CD8-positive, alpha-beta memory T cell (primary cell): ENCODE data around the gene HEXB. TPM values are rescaled to one million over a fixed set of nuclear protein-coding genes. Genes with fewer than 3 reads are reported as not detected.
"Not testable (repeated sequence)": the region's sequence is repeated elsewhere in the genome, so short reads cannot be mapped to it uniquely, and the experiment has no call there.

ENCODE experiments used
- CTCF ChIA-PET: fragments of 350-600 bp; sonication (Branson Sonifier 250); formaldehyde crosslinking; loops from one replicate; lab custom pipeline; 2021; ENCODE audit warnings: antibody characterized with exemption; lab: Charles Lee
- POLR2A ChIA-PET: fragments of 350-600 bp; sonication (Branson Sonifier 250); formaldehyde crosslinking; loops from one replicate; lab custom pipeline; 2021; ENCODE audit warnings: antibody characterized with exemption; lab: Charles Lee
- DNase-seq, 5 donors: peaks; one replicate each; pipeline versions ENCODE4 v3.0.0 to v3.0.0-alpha.2; 2020 to 2022; ENCODE audit warnings: mixed read lengths in 1 of 5
- H3K27ac ChIP-seq: one replicate; pipeline ENCODE4 v1.7.0; 2013; ENCODE audit warnings: low read depth, mild to moderate bottlenecking, low read length, moderate library complexity
- H3K27me3 ChIP-seq: 2 replicates; pipeline ENCODE4 v1.7.0; 2013; ENCODE audit warnings: low read length, mild to moderate bottlenecking; ENCODE audit not compliant: insufficient read depth, poor library complexity, severe bottlenecking
- H3K36me3 ChIP-seq: 2 replicates; pipeline ENCODE4 v1.7.0; 2013; ENCODE audit warnings: mild to moderate bottlenecking, low read length, moderate library complexity; ENCODE audit not compliant: insufficient read depth
- H3K4me1 ChIP-seq: 2 replicates; pipeline ENCODE4 v1.7.0; 2013; ENCODE audit warnings: mild to moderate bottlenecking, low read length, moderate library complexity; ENCODE audit not compliant: insufficient read depth
- H3K4me3 ChIP-seq: 2 replicates; pipeline ENCODE4 v1.7.0; 2013; ENCODE audit warnings: mild to moderate bottlenecking, low read length
- H3K9me3 ChIP-seq: 2 replicates; pipeline ENCODE4 v1.7.0; 2013; ENCODE audit warnings: mild to moderate bottlenecking, low read length
- H3K27ac Mint-ChIP-seq, 8 donors: one replicate each; pipeline ENCODE4 v1.8.0; 2020 to 2021; ENCODE audit warnings: mixed read lengths in 8 of 8, mild to moderate bottlenecking in 6 of 8, inconsistent platforms in 3 of 8, moderate library complexity in 3 of 8
- H3K27me3 Mint-ChIP-seq, 2 donors: one replicate each; pipeline ENCODE4 v1.8.0; 2020 to 2021; ENCODE audit warnings: mixed read lengths in 2 of 2, mild to moderate bottlenecking in 1 of 2, moderate library complexity in 1 of 2
- H3K36me3 Mint-ChIP-seq, 3 donors: one replicate each; pipeline ENCODE4 v1.8.0; 2020 to 2021; ENCODE audit warnings: mixed read lengths in 3 of 3, inconsistent platforms in 1 of 3, mild to moderate bottlenecking in 1 of 3
- H3K4me1 Mint-ChIP-seq, 3 donors: one replicate each; pipeline ENCODE4 v1.8.0; 2020 to 2021; ENCODE audit warnings: mixed read lengths in 3 of 3, inconsistent platforms in 1 of 3, mild to moderate bottlenecking in 1 of 3
- H3K4me3 Mint-ChIP-seq, 7 donors: one replicate each; pipeline ENCODE4 v1.8.0; 2020 to 2021; ENCODE audit warnings: mixed read lengths in 7 of 7, mild to moderate bottlenecking in 6 of 7, moderate library complexity in 4 of 7, inconsistent platforms in 2 of 7
- H3K9me3 Mint-ChIP-seq, 5 donors: one replicate each; pipeline ENCODE4 v1.8.0; 2020 to 2022; ENCODE audit warnings: mixed read lengths in 5 of 5, mild to moderate bottlenecking in 3 of 5, moderate library complexity in 2 of 5, inconsistent platforms in 1 of 5
- polyA plus RNA-seq: library from polyadenylated mRNA; unstranded; fragments of 300-500 nt; fragmentation: Illumina TruSeq; gene quantifications from one replicate; pipeline ENCODE4 v1.2.3, GENCODE V29; 2021
- total RNA-seq, 2 experiments: library from RNA; stranded (reverse); gene quantifications; one replicate each; pipeline ENCODE4 v1.2.3, GENCODE V29; 2021

The HEXB gene
- total and polyA plus RNA-seq, 3 experiments from 2014 or later: 57.4 to 116 (median 64.7) TPM

DNA sequence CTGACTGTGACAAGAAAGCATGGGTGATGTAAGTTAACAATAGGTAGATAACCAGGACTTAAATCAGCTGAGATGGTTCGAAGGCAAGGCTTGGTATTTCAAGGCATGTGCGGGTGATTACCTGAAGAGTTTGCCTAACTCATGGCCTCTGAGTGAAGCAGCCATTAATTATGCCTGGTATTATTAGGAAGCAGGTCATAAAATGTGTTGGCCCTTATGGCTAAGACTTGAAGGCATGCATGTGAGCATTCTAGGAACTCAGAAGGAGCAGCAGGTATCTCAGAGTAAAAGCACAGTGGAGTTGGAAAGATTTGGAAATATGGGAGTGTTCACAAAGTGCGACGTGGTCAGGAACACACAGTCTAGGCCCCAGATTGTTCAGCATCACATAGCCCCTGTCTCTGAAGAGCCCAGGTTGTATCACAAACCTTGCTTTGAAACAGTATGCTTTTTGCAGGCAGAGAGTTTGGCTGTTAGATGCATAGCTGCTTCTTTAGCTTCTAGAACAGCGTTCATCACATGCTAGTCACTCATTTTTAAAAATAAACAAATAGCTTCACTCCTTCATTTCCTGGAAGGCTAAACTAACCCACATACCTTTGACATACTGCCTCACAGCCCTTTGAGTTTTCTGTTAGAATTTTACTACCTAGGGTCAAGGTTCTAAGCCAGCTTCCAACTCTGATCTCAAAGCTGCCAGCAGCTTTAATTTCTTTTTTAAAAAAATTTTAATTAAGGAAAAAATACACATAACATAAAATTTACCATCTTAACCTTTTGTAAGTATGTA is 2.1 kb downstream of the HEXB start:
- Histone ChIP-seq H3K27me3 (no peaks in the 10 kb centered on the region), H3K9me3 (no peaks in the 10 kb centered on the region), H3K4me3 (no peak overlapping the region), H3K27ac (no peak overlapping the region), H3K36me3 (peaks cover 3% of the 10 kb centered on the region), H3K4me1 (peaks cover 21% of the 10 kb centered on the region)
- DNase-seq: no peak
- peak overlapping the region in 7 of 8 donors; percentile 8 to 90 (median 64) for H3K27ac Mint-ChIP-seq
- peaks cover 21 to 40% (median 34%) of the 10 kb centered on the region in 3 donors for H3K4me1 Mint-ChIP-seq
- POLR2A ChIA-PET: no interaction called here
- no peaks in the 10 kb centered on the region for H3K9me3 Mint-ChIP-seq
- CTCF ChIA-PET: interaction anchor here (1.5 kb wide), 1 partner anchor 7 kb away, joined by 5 read pairs; no protein-coding TSS in a partner anchor
- H3K4me3 Mint-ChIP-seq: peak overlapping the region; percentile 77 to 96 (median 86)
- H3K36me3 Mint-ChIP-seq: peaks cover 0 to 30% (median 8%) of the 10 kb centered on the region in 3 donors
- H3K27me3 Mint-ChIP-seq: no peaks in the 10 kb centered on the region

- H3K27me3 Mint-ChIP-seq: peaks cover 0 to 1% of the 10 kb centered on the region in 2 donors
- peaks cover 15% of the 10 kb centered on the region for H3K36me3 ChIP-seq
- no peaks in the 10 kb centered on the region for H3K9me3 Mint-ChIP-seq
- no peak overlapping the region for H3K4me3 Mint-ChIP-seq
- no peaks in the 10 kb centered on the region for H3K27me3 ChIP-seq
- no peak overlapping the region for H3K4me3 ChIP-seq
- DNase-seq: no peak
- peak overlapping the region in 1 of 8 donors; percentile 67 for H3K27ac Mint-ChIP-seq
- ChIA-PET CTCF (interaction anchor here (1.0 kb wide), 1 partner anchor 73 kb away, joined by 5 read pairs; the partner anchor contains the start of genes GFM2 and NSA2), POLR2A (no interaction called here)
- peaks cover 3 to 70% (median 21%) of the 10 kb centered on the region in 3 donors for H3K36me3 Mint-ChIP-seq
- H3K9me3 ChIP-seq: no peaks in the 10 kb centered on the region
- peaks cover 0 to 17% (median 7%) of the 10 kb centered on the region in 3 donors for H3K4me1 Mint-ChIP-seq
- H3K27ac ChIP-seq: no peak overlapping the region
- no peaks in the 10 kb centered on the region for H3K4me1 ChIP-seq
Observed at GRCh38 chr5:74693191-74693590, 8.2 kb downstream of the HEXB start.

- Mint-ChIP-seq H3K27me3 (no peaks in the 10 kb centered on the region), H3K9me3 (no peaks in the 10 kb centered on the region), H3K4me1 (peaks cover 0 to 3% (median 2%) of the 10 kb centered on the region in 3 donors), H3K27ac (peak overlapping the region in 3 of 8 donors; percentile 27 to 57 (median 47)), H3K36me3 (peaks cover 5 to 76% (median 19%) of the 10 kb centered on the region in 3 donors), H3K4me3 (no peak overlapping the region)
- Histone ChIP-seq H3K27me3 (no peaks in the 10 kb centered on the region), H3K4me1 (no peaks in the 10 kb centered on the region), H3K4me3 (no peak overlapping the region), H3K36me3 (peaks cover 16% of the 10 kb centered on the region), H3K27ac (no peak overlapping the region), H3K9me3 (no peaks in the 10 kb centered on the region)
- no peak for DNase-seq
- CTCF ChIA-PET: no interaction called here
- POLR2A ChIA-PET: interaction anchor here (0.6 kb wide), 1 partner anchor 15 kb away, joined by 6 read pairs; no protein-coding TSS in a partner anchor
Observed at GRCh38 chr5:74717596-74717995, 32.6 kb downstream of the HEXB start.

DNA sequence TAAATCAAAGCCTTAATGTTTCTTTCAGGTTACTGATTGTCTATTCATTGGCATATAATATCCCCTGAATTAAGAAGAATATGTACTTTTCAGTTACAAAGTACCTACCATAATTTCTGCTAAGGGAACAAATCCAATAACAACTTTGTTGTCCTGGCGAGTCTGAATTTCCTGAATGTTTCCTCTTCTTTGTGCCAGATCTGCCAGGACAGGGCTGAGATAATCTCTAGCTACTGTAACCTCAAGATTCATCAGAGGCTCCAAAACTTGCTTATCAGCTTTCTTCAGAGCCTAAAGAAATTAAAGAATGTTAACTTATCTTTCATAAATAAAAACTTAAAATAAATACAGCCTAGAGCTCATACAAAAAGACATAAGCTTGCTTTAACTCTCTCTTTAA is 37.2 kb downstream of the HEXB start:
- ChIA-PET CTCF (no interaction called here), POLR2A (no interaction called here)
- Histone ChIP-seq H3K27ac (no peak overlapping the region), H3K4me3 (no peak overlapping the region), H3K36me3 (peaks cover 26% of the 10 kb centered on the region), H3K9me3 (no peaks in the 10 kb centered on the region), H3K27me3 (no peaks in the 10 kb centered on the region), H3K4me1 (no peaks in the 10 kb centered on the region)
- no peaks in the 10 kb centered on the region for H3K9me3 Mint-ChIP-seq
- H3K4me3 Mint-ChIP-seq: no peak overlapping the region
- peak overlapping the region in 1 of 8 donors; percentile 36 for H3K27ac Mint-ChIP-seq
- no peaks in the 10 kb centered on the region for H3K27me3 Mint-ChIP-seq
- no peak for DNase-seq
- no peaks in the 10 kb centered on the region for H3K4me1 Mint-ChIP-seq
- peaks cover 3 to 82% (median 32%) of the 10 kb centered on the region in 3 donors for H3K36me3 Mint-ChIP-seq

GRCh38 chr5:74725331-74725730 is 40.3 kb downstream of the HEXB start:
- H3K4me3 Mint-ChIP-seq: no peak overlapping the region
- peaks cover 3 to 76% (median 22%) of the 10 kb centered on the region in 3 donors for H3K36me3 Mint-ChIP-seq
- no peaks in the 10 kb centered on the region for H3K27me3 ChIP-seq
- H3K9me3 Mint-ChIP-seq: no peaks in the 10 kb centered on the region
- H3K9me3 ChIP-seq: no peaks in the 10 kb centered on the region
- H3K27ac ChIP-seq: no peak overlapping the region
- H3K27ac Mint-ChIP-seq: peak overlapping the region in 4 of 8 donors; percentile 16 to 24 (median 18)
- peaks cover 17% of the 10 kb centered on the region for H3K36me3 ChIP-seq
- DNase-seq: no peak
- no peak overlapping the region for H3K4me3 ChIP-seq
- H3K4me1 ChIP-seq: no peaks in the 10 kb centered on the region
- CTCF ChIA-PET: no interaction called here
- H3K4me1 Mint-ChIP-seq: no peaks in the 10 kb centered on the region
- POLR2A ChIA-PET: no interaction called here
- no peaks in the 10 kb centered on the region for H3K27me3 Mint-ChIP-seq

DNA sequence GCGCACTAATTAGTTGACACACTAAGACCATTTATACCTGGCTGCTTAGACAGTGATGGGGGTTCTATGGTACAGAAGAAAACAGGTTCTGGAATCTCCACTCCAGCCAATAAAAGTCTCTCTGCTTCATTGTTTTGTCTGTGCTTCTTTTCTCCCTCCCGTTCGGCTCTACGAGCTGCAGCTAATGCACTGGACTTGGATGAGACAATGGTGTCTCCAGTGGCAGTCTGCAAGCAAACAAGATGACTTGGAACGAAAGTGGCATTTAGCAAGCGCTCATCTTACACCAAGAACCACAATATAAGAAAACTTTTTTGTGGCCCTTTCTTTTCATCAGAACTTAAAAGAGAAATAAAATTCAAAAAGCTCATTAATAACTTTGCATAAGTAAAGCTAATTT is 51.7 kb downstream of the HEXB start:
- Mint-ChIP-seq H3K27me3 (no peaks in the 10 kb centered on the region), H3K4me1 (no peaks in the 10 kb centered on the region), H3K9me3 (no peaks in the 10 kb centered on the region), H3K27ac (peak overlapping the region in 3 of 8 donors; percentile 9 to 57 (median 42)), H3K36me3 (peaks cover 0 to 82% (median 26%) of the 10 kb centered on the region in 3 donors), H3K4me3 (no peak overlapping the region)
- no peak for DNase-seq
- Histone ChIP-seq H3K27me3 (no peaks in the 10 kb centered on the region), H3K27ac (no peak overlapping the region), H3K36me3 (peaks cover 25% of the 10 kb centered on the region), H3K9me3 (no peaks in the 10 kb centered on the region), H3K4me3 (no peak overlapping the region), H3K4me1 (no peaks in the 10 kb centered on the region)
- CTCF ChIA-PET: no interaction called here
- POLR2A ChIA-PET: no interaction called here

GRCh38 chr5:74738406-74738805 is 53.4 kb downstream of the HEXB start:
- H3K36me3 Mint-ChIP-seq: peaks cover 0 to 80% (median 26%) of the 10 kb centered on the region in 3 donors

DNA sequence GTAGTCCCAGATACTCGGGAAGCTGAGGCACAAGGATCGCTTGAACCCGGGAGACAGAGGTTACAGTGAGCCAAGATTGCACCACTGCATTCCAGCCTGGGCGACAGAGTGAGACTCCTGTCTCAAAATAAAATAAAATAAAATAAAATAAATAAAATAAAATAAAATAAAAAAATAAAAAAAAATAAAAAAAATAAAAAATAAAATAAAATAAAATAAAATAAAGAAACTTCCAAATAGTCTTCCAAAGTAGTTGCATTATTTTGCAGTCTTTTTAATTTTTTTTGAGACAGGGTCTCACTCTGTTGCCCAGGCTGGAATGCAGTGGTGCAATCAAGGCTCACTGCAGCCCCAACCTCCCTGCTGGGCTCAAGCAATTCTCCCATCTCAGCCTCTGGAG is 63.7 kb downstream of the HEXB start:
- H3K4me3 Mint-ChIP-seq, DNase-seq, H3K9me3 Mint-ChIP-seq, CTCF ChIA-PET, H3K4me1 ChIP-seq, H3K27me3 Mint-ChIP-seq, H3K27ac Mint-ChIP-seq, POLR2A ChIA-PET, H3K27ac ChIP-seq, H3K4me3 ChIP-seq, H3K27me3 ChIP-seq, H3K9me3 ChIP-seq: not testable (repeated sequence)
- H3K36me3 ChIP-seq: peaks cover 32% of the 10 kb centered on the region
- Mint-ChIP-seq H3K36me3 (peaks cover 18 to 80% (median 38%) of the 10 kb centered on the region in 3 donors), H3K4me1 (peaks cover 6 to 10% (median 6%) of the 10 kb centered on the region in 3 donors)

More at GRCh38 chr5:74738406-74738805, 53.4 kb downstream of the HEXB start:
- no peak overlapping the region for H3K4me3 Mint-ChIP-seq
- ChIA-PET POLR2A (interaction anchor here (0.5 kb wide), 1 partner anchor 41 kb away, joined by 4 read pairs; no protein-coding TSS in a partner anchor), CTCF (no interaction called here)
- Histone ChIP-seq H3K4me1 (no peaks in the 10 kb centered on the region), H3K9me3 (no peaks in the 10 kb centered on the region), H3K27me3 (no peaks in the 10 kb centered on the region), H3K4me3 (no peak overlapping the region), H3K27ac (no peak overlapping the region), H3K36me3 (peaks cover 31% of the 10 kb centered on the region)
- H3K27me3 Mint-ChIP-seq: no peaks in the 10 kb centered on the region
- no peaks in the 10 kb centered on the region for H3K4me1 Mint-ChIP-seq
- DNase-seq: no peak
- H3K9me3 Mint-ChIP-seq: no peaks in the 10 kb centered on the region
- peak overlapping the region in 1 of 8 donors; percentile 36 for H3K27ac Mint-ChIP-seq
